ENCODE results near the gene PC.

- TF ChIP-seq, protein P1, sequence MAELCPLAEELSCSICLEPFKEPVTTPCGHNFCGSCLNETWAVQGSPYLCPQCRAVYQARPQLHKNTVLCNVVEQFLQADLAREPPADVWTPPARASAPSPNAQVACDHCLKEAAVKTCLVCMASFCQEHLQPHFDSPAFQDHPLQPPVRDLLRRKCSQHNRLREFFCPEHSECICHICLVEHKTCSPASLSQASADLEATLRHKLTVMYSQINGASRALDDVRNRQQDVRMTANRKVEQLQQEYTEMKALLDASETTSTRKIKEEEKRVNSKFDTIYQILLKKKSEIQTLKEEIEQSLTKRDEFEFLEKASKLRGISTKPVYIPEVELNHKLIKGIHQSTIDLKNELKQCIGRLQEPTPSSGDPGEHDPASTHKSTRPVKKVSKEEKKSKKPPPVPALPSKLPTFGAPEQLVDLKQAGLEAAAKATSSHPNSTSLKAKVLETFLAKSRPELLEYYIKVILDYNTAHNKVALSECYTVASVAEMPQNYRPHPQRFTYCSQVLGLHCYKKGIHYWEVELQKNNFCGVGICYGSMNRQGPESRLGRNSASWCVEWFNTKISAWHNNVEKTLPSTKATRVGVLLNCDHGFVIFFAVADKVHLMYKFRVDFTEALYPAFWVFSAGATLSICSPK (IDR thresholded peaks at IDR 0.05; ENCODE audit: borderline replicate concordance) = no peak
- TF ChIP-seq RNF2 (IDR thresholded peaks at IDR 0.05) (no peak), YY1 (IDR thresholded peaks at IDR 0.05; ENCODE audit: borderline replicate concordance in 1 of 3, control insufficient read depth in 1 of 3, extremely low read depth in 1 of 3, insufficient read depth in 3 of 3, insufficient read length in 1 of 3, insufficient replicate concordance in 2 of 3, low read depth in 1 of 3, low read length in 2 of 3) (no peak)
- TF ChIP-seq, protein P2, sequence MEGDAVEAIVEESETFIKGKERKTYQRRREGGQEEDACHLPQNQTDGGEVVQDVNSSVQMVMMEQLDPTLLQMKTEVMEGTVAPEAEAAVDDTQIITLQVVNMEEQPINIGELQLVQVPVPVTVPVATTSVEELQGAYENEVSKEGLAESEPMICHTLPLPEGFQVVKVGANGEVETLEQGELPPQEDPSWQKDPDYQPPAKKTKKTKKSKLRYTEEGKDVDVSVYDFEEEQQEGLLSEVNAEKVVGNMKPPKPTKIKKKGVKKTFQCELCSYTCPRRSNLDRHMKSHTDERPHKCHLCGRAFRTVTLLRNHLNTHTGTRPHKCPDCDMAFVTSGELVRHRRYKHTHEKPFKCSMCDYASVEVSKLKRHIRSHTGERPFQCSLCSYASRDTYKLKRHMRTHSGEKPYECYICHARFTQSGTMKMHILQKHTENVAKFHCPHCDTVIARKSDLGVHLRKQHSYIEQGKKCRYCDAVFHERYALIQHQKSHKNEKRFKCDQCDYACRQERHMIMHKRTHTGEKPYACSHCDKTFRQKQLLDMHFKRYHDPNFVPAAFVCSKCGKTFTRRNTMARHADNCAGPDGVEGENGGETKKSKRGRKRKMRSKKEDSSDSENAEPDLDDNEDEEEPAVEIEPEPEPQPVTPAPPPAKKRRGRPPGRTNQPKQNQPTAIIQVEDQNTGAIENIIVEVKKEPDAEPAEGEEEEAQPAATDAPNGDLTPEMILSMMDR (IDR thresholded peaks at IDR 0.05 in 2 of 3, conservative IDR thresholded peaks at IDR 0.05 in 1 of 3; ENCODE audit: insufficient read depth in 2 of 3, low read depth in 1 of 3, low read length in 3 of 3) = no peak
These were observed 114.2 kb downstream of the PC start for GRCh38 chr11:66843776-66844495.
